NT2/D1 (cell line): Measurements from ENCODE around the gene MAP1LC3B2.

Experiments used
- SUZ12 ChIP-seq: IDR thresholded peaks from 2 replicates; pipeline ENCODE4 v1.6.1; 2011; ENCODE audit not compliant: insufficient read length, insufficient read depth; ENCODE audit errors: extremely low read depth
- ZNF274 ChIP-seq: IDR thresholded peaks from 2 replicates; pipeline ENCODE4 v1.6.1; 2011; ENCODE audit warnings: mild to moderate bottlenecking, low read depth, low read length

- TF ChIP-seq ZNF274 (no peak), SUZ12 (no peak)
These were observed 29.3 kb downstream of the MAP1LC3B2 start for GRCh38 chr12:116588390-116589028.
